ENCODE data around the gene UBE2H. TPM values are rescaled to one million over a fixed set of nuclear protein-coding genes. Genes with fewer than 3 reads are reported as not detected.
A peak's percentile ranks its signal among the peaks of the same experiment; 100 is the strongest.

The UBE2H gene
- total RNA-seq, 1 experiment from 2014 or later: 75.1 TPM

GRCh38 chr7:129843365-129843898 is 109.3 kb downstream of the UBE2H start:
- Histone ChIP-seq H2BK20ac (ENCODE audit: low read depth, low read length, poor library complexity, severe bottlenecking) (no peak overlapping the region), H3K18ac (ENCODE audit: insufficient read length, low read depth, low read length) (no peak overlapping the region), H2AK5ac (ENCODE audit: insufficient read length, low read length) (no peak overlapping the region), H3K23ac (ENCODE audit: insufficient read length, low read depth, low read length) (no peak overlapping the region), H4K91ac (ENCODE audit: insufficient read length, low read depth, low read length) (no peak overlapping the region), H3K79me2 (ENCODE audit: insufficient read depth, low read length) (0 out of 2 replicates have a peak, but pooled peaks cover 1% of the 10 kb centered on the region), H4K5ac (ENCODE audit: insufficient read length, low read depth, low read length) (no peak overlapping the region), H2BK120ac (ENCODE audit: low read depth, low read length, poor library complexity, severe bottlenecking) (no peak overlapping the region), H2BK5ac (ENCODE audit: insufficient read length, low read length) (no peak overlapping the region), H3K14ac (ENCODE audit: insufficient read depth, low read length) (no peak overlapping the region), H4K8ac (replicated peaks; ENCODE audit: insufficient read length, low read depth, low read length) (no peak overlapping the region), H2BK15ac (ENCODE audit: low read depth, low read length) (no peak overlapping the region), H2BK12ac (ENCODE audit: insufficient read length, low read depth, low read length) (no peak overlapping the region), H3K27ac (ENCODE audit: insufficient read length, low read depth, low read length) (peak overlapping the region; percentile 81), H3K79me1 (ENCODE audit: insufficient read depth, low read depth, low read length, poor library complexity, severe bottlenecking) (no peaks in the 10 kb centered on the region), H3K4me1 (ENCODE audit: insufficient read depth, low read length) (peaks cover 8% of the 10 kb centered on the region), H2AFZ (ENCODE audit: low read length) (no peak overlapping the region), H3K9ac (ENCODE audit: extremely low read depth, insufficient read length, low read length) (peak overlapping the region; percentile 5), H3K56ac (ENCODE audit: insufficient read length, low read depth, low read length) (no peak overlapping the region), H3K4ac (ENCODE audit: low read depth, low read length) (no peak overlapping the region), H3K27me3 (ENCODE audit: insufficient read depth, low read length) (no peaks in the 10 kb centered on the region), H3K9me3 (ENCODE audit: control insufficient read depth, low read depth, low read length) (no peaks in the 10 kb centered on the region), H3T11ph (ENCODE audit: low read length) (no peak overlapping the region), H4K20me1 (ENCODE audit: control insufficient read depth, insufficient read depth, insufficient read length) (no peaks in the 10 kb centered on the region), H3K23me2 (ENCODE audit: insufficient read length, low read depth, low read length, poor library complexity, severe bottlenecking) (no peaks in the 10 kb centered on the region), H3K4me2 (ENCODE audit: insufficient read depth, insufficient read length, low read length) (peak overlapping the region; percentile 28)
- peak overlapping the region; percentile 50 to 97 (median 87) for H3K27ac Mint-ChIP-seq
- peak; percentile 86 for DNase-seq
- TF ChIP-seq, protein P1, sequence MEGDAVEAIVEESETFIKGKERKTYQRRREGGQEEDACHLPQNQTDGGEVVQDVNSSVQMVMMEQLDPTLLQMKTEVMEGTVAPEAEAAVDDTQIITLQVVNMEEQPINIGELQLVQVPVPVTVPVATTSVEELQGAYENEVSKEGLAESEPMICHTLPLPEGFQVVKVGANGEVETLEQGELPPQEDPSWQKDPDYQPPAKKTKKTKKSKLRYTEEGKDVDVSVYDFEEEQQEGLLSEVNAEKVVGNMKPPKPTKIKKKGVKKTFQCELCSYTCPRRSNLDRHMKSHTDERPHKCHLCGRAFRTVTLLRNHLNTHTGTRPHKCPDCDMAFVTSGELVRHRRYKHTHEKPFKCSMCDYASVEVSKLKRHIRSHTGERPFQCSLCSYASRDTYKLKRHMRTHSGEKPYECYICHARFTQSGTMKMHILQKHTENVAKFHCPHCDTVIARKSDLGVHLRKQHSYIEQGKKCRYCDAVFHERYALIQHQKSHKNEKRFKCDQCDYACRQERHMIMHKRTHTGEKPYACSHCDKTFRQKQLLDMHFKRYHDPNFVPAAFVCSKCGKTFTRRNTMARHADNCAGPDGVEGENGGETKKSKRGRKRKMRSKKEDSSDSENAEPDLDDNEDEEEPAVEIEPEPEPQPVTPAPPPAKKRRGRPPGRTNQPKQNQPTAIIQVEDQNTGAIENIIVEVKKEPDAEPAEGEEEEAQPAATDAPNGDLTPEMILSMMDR (conservative IDR thresholded peaks at IDR 0.05): no peak
- peak overlapping the region; percentile 26 to 61 for H3K4me3 Mint-ChIP-seq
- WGBS (ENCODE audit: extremely low coverage, insufficient read length, low lambda C conversion rate): no CpG with 5 or more reads among the region's 12 CpGs
- H3K9me3 Mint-ChIP-seq: no peaks in the 10 kb centered on the region
- no peaks in the 10 kb centered on the region for H3K27me3 Mint-ChIP-seq (ENCODE audit: low read depth)
- peaks cover 63 to 67% of the 10 kb centered on the region in 2 experiments for H3K4me1 Mint-ChIP-seq
- H3K36me3 Mint-ChIP-seq (ENCODE audit: insufficient read depth in 1 of 3, low read depth in 3 of 3): peaks cover 0 to 7% (median 5%) of the 10 kb centered on the region in 3 experiments; a peak in 5 of 7 replicates
